CD4-positive, alpha-beta T cell treated with Interleukin-4 for 4 hours (primary cell): ENCODE results near the gene C10orf88.
A peak's percentile ranks its signal among the peaks of the same experiment; 100 is the strongest.

Experiments used
- DNase-seq: peaks from one replicate; pipeline ENCODE4 v3.0.0-alpha.2; 2020

C10orf88 gene, protein sequence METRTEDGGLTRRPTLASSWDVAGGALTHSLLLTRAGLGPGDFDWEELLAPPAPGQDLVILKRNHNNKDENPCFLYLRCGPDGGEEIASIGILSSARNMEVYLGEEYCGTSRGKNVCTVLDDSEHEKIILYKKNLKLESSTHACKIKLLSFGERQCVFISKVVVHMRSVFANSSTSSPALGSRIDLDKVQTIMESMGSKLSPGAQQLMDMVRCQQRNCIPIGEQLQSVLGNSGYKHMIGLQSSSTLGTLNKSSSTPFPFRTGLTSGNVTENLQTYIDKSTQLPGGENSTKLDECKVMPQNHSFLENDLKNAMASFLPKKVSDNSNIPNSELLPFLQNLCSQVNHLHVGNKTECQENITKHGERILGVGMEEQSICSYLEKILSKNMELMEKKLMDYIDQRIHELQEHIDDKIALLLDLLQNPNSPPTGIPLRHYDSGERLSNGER

DNA sequence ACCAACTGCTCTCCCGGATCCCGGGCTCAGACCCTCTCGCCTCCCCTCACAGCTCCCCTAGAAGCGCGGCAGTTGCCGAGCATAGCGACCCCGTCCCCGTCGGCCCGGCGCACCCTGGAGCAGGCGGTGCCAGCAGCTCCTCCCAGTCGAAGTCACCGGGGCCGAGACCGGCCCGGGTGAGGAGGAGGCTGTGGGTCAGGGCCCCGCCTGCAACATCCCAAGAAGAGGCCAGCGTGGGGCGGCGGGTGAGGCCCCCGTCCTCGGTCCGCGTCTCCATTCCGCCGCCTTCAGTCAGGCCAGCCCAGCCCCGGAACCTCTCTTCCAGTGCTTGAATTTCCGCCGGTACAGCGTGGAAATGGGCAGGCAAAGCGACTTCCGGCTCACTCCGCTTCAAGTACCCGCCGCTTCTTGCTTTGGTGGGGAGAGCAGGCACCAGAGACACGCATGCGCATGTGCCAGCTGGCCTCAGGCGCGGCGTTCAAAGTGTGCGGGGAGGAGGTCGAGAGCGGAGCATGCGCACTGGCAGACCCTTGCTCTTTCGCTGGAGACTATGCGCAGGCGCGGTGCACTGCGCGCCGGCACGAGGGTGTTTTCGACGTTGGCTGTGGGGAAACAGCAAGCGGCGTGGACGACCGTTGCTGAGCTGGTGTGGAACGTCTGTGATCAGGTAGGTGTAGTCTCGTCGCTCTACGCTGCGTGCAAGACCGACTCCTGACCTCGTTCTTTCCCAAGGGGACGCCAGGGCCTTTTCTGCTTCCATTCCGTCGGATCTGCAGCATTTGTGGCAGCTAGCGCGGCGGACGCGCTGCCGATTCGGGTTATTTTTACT is at the start of gene C10orf88:
C10orf88 (minus strand) TSS at position 326 of the 829 bp plus-strand sequence; CDS start at position 277, 49 bp downstream.
- DNase-seq, result peak; percentile 99

- no peak for DNase-seq
Measured at GRCh38 chr10:123001370-123001769, 47.3 kb upstream of the C10orf88 start.

- no peak for DNase-seq
Measured at GRCh38 chr10:123000155-123000554, 46.1 kb upstream of the C10orf88 start.

DNA sequence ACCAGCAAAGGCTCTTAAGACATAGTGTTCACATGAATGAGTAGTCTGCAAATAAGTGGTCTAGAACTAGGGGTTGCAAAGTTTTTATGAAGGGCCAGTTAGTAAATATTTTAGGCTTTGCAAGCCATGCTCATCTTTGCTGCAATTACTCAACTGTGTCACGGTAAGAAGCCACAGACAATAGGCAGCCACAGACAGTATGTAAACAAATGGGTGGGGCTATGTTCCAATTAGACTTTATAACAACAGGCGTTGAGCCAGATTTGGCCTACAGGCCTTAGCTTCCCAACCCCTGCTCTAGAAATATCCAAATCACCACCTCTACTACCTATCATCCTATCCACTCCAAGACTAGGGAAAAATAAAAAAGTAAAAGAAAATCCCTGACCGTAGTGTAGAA is 45.3 kb upstream of the C10orf88 start:
- no peak for DNase-seq

GRCh38 chr10:122998934-122999333 is 44.9 kb upstream of the C10orf88 start:
- no peak for DNase-seq

DNA sequence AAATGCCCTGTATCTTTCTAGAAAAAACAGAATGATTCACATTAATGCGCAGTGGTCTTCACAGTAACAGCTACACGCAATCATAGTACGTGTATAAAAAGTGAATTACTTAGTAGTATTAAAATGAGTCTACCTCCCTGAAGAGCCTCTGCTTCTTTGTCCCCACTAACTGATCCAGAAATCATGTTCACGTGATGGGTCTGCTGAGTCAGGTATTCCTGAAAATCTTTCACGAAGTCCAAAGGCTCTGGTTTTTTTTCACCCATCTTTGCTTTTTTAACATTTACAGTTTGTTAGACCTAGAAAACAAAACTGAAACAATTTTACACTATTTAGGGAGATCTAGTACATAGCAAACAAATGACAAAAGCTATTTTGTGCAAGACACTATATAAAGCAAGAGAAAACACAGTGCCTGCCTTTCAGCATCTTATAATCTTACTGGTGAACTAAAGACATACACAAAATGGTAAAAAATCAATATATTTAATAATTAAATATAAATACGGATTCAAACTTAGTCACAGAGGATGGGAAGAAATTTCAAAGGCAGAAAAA is 44.4 kb upstream of the C10orf88 start:
- no peak for DNase-seq

DNA sequence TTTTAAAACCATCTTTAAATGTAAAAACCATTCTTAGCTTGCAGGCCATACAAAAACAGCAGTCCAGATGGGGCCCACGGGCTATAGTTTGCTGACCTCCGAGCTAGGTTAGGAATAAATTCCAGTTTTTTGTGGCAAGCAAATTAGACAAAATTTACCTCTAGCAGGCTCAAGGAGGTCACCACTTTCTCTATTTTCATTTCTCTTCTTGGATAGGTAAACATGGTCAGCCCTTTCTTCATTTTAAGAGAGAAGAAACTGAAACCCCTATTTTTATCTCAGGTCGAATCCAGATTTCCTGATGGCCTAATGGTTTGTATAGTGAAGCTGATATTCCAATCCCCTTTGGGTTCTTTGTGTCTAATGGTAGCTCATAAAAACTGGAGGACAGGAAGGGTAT is 43.8 kb upstream of the C10orf88 start:
- DNase-seq, result no peak

DNA sequence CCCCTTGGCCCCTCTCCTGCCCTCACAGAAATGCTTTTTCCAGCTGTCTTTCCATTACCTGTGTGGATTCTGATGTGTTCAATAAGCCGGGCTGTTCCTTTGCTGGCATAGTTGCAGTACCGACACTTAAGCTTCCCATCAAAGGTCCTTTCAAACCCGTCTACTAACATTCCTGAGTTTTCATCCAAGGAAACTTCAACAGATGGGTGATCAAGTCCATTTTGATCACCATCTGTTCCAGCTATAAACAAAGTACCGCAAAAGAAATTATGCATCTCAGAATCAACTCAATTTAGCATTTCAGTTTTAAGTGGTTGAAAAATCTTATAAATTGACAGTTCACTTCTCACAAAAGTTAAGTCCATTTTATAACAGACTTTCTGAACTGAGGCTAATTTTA is 41.9 kb upstream of the C10orf88 start:
- DNase-seq, result no peak

DNA sequence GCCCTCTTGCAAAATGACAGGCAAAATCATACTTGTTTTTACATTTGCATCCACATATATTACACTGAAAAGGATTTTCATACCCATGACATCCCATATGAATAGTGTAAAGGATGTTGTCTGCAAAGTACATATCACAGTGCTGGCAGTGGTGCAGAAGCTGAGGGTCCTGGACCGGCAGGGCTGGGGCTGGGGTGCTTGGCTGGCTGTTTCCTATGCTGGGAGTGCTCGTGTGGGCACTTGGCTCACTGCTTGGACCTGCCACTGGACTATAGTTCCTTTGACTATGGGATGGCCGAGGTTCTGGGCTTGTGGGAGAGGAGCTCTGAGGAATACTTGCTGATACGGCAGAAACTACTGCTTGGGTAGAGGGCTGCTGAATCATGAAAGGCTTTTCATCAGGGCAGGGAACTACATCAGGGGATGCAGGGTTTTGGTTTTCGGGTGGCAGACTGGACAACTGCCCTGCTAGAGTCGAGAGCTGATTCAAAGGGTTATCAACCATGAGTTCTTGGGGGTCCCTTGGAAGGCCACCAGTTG is 39.8 kb upstream of the C10orf88 start:
- no peak for DNase-seq

DNA sequence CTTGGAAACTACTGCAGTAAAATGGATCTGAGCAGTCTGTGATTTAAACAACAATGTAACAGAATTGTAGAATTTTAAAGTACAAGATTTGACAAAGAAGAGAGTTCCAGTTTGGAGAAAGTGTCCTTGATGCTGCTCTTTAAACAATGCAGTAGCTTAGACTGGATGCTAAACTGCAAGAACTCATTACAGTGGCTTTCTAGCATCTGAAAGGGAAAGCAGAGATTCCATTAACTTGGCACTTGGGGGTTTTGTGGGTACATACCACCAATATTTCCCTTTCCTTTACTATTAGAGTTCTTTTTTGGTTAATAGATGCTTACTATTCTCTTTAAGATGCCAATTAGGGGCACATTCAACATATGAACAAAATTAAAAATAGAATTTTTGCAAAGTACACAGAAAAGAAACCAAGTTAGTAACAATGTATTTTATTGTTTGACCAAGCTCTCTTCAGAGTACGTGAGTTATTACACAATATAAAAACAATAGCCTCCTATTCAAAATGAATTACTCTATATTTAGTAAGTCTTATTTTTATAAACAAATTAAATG is 38.1 kb upstream of the C10orf88 start:
- no peak for DNase-seq

- no peak for DNase-seq
Measured at GRCh38 chr10:122990278-122990677, 36.3 kb upstream of the C10orf88 start.

DNA sequence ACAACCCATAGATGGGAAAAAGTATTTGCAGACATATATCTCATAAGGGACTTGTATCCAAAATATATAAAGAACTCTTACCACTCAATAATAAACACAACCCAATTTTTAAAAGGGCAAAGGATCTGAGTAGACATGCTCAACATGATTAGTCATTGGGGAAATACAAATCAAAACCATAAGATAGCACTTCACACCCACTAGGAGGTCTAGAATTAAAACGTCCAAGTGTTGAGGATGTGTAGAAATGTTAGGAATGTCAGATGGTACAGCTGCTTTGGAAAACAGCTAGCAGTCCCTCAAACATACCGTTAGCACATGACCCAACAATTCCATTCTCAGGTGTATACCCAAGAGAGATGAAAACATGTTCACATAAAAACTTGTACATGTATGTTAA is 34.5 kb upstream of the C10orf88 start:
- DNase-seq, result no peak

GRCh38 chr10:122986335-122986734 is 32.3 kb upstream of the C10orf88 start:
- no peak for DNase-seq

DNA sequence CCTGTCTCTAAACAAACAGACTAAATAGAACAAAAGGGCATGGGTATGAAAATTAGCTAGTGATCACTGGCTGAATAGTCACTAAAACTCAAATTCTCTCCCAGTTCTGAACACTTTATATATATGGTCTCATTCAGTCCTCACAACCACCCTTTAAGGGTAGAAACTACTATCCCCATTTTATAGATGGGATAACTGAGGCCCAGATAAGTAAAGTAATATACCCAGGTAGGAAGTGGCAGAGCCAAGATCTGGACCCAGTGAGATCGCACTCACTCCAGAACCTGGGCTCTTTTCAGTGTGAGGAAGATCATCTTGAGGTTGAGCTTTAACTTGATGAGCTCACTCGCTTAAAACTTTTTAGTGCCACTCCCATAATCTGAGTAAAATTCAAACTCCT is 30.7 kb upstream of the C10orf88 start:
- no peak for DNase-seq

- no peak for DNase-seq
Measured at GRCh38 chr10:122983898-122984297, 29.9 kb upstream of the C10orf88 start.

- no peak for DNase-seq
Measured at GRCh38 chr10:122981066-122981464, 27.0 kb upstream of the C10orf88 start.

GRCh38 chr10:122980209-122981065 is 26.4 kb upstream of the C10orf88 start, which contains the start of gene PSTK:
Gene PSTK (plus strand): TSS chr10:122980401. CDS start chr10:122980480, 79 bp downstream.
- DNase-seq, result peak; percentile 88

- DNase-seq, result no peak
Measured at GRCh38 chr10:122974543-122975064, 20.6 kb upstream of the C10orf88 start.

DNA sequence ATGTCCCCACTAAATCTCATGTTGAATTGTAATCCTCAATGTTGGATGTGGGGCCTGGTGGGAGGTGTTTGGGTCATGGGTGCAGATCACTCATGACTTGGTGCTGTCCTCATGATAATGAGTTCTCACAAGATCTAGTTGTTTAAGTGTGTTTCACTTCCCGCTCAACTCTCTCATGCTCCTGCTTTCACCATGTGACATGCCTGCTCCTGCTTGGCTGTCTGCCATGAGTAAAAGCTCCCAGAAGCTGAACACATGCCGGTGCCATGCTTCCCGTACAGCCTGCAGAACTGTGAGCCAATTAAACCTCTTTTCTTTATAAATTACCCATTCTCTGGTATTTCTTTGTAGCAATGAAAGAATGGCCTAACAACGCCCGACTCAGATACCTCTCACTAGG is 20.0 kb upstream of the C10orf88 start:
- no peak for DNase-seq

GRCh38 chr10:122968698-122969097 is 14.7 kb upstream of the C10orf88 start:
- DNase-seq, result no peak

DNA sequence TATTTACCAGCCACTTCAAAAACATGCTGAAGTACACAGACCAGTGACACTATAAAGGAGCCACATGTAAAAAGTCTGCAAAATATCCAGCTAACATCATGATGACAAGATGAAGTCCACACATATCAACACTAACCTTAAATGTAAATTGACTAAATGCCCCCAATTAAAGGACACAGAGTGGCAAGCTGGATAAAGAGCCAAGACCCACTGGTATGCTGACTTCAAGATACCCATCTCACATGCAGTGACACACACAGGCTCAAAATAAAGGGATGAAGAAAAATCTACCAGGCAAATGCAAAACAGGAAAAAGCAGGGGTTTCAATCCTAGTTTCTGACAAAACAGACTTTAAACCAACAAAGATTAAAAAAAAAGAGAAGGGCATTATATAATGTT is 12.9 kb upstream of the C10orf88 start:
- DNase-seq, result no peak

- no peak for DNase-seq
Measured at GRCh38 chr10:122962405-122962804, 8.4 kb upstream of the C10orf88 start.
